ENCODE results near the gene ADD3. TPM values are rescaled to one million over a fixed set of nuclear protein-coding genes. Genes with fewer than 3 reads are reported as not detected.

The ADD3 gene
- total RNA-seq, 2 donors from 2014 or later, result 139 to 143 TPM

- no peak for ATAC-seq
- intact Hi-C loops (cut with DNase I, micrococcal nuclease), result no loop called here
- peak in 1 of 2 donors; percentile 19 for DNase-seq
Measured at GRCh38 chr10:110158051-110159005, 150.5 kb downstream of the ADD3 start.

- no peak for ATAC-seq
- intact Hi-C loops (cut with DNase I, micrococcal nuclease), result no loop called here
- DNase-seq, result peak in 1 of 2 donors; percentile 8
Measured at GRCh38 chr10:110160081-110160480, 152.3 kb downstream of the ADD3 start.

- DNase-seq (no peak), ATAC-seq (no peak)
- intact Hi-C loops (cut with DNase I, micrococcal nuclease), result no loop called here
Measured at GRCh38 chr10:110160522-110160921, 152.7 kb downstream of the ADD3 start.

DNA sequence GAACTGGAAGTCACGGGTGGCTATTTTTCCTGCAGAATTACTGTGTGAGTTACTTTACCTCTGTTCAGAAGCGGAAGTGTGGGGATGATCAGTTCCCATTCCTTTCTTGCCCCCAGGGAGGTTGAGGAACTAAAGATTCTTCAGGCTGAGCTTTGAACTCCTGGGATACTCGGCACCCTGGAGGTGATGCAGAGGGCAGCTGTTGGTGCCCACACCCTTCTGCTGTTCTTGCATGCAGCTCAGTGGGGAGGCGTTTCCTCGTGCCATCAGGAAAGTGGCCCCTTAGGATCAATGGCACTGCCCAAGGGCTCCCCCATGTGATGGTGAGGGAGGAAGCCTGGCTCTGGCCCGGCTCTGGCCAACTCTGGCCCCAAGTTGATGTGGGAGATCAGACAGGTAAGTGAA, 155.0 kb downstream of the ADD3 start:
- intact Hi-C loops (cut with DNase I, micrococcal nuclease), result no loop called here
- peak; percentile 81 for ATAC-seq
- peak; percentile 31 to 69 for DNase-seq

GRCh38 chr10:110163192-110163773, 155.5 kb downstream of the ADD3 start:
- DNase-seq, result no peak
- intact Hi-C loops (cut with DNase I, micrococcal nuclease), result no loop called here
- peak; percentile 80 for ATAC-seq

DNA sequence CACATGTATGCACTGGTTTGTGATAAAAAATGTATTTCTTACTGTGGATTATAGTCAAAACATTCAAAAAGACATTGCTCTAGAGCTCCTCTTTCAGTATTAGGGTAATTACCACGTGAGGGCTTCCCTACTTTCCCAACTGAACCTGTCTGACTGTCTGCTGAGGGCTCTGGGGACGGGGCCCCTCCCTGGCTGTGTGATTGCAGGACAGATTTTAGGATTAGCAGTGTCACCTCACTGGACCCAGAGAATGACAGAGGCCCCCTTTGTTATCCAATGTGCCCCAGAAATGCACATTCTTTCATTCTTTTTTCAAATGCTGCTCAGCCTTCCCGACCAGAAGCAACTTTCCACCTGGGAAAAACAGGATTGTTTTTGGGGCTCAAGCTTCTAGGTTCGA, 156.1 kb downstream of the ADD3 start:
- intact Hi-C loops (cut with DNase I, micrococcal nuclease), result no loop called here
- DNase-seq, result no peak
- no peak for ATAC-seq

DNA sequence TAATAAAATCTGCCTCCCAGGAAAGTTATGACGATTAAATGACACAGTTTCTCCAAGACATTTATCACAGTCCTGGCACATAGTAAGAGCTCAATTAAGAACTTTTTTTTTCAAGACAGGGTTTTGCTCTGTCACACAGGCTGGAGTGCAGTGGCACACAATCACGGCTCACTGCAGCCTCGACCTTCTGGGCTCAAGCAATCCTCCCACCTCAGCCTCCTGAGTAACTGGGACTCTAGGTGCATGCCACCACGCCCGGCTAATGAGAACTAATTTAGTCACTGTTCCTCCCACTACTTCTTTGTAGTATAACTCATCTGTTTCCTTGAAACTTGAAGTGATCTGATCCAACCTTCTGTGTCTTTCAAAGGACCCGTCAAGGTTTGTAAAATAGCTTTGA, 157.5 kb downstream of the ADD3 start:
- intact Hi-C loops (cut with DNase I, micrococcal nuclease), result no loop called here
- no peak for ATAC-seq
- DNase-seq, result peak in 1 of 2 donors; percentile 19

DNA sequence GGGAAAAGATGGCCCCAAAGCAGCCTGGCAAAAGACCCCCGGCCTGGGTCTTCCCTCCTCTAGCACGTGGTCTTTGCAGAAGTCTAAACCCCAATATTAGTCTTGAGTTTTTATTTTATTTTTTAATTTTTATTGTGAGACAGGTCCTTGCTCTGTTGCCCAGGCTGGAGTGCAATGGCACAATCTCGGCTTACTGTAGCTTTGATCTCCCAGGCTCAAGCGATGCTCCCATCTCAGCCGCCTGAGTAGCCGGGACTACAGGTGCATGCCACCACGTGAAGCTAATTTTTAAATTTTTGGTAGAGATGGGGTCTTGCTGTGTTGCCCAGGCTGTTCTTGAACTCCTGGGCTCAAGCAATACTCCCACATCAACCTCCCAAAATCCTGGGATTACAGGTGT, 159.4 kb downstream of the ADD3 start:
- DNase-seq, result peak in 1 of 2 donors; percentile 7
- intact Hi-C loops (cut with DNase I, micrococcal nuclease), result no loop called here
- ATAC-seq, result no peak

GRCh38 chr10:110168601-110169481, 161.1 kb downstream of the ADD3 start:
- ATAC-seq (peak; percentile 90), DNase-seq (peak in 1 of 2 donors; percentile 21)
- intact Hi-C loops (cut with DNase I, micrococcal nuclease), result no loop called here

DNA sequence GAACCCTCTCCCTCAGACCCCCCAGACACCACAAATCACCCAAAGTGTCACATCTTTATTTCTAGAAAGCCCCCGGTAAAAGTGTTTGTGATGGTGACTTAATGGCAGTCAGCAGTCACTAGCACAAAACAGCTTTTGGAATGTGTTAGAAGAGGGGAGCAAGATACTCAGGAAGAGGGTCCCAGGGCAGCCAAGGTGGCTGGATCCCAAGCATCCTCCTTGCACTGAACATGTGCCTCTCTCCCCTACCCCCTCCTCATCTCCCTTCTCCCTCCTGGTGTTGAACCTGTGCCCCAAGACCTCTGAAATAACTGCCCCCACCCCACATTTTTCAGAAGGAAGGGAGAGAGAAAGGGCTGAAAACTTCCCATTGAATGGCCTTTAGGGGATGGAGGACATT, 161.8 kb downstream of the ADD3 start:
- DNase-seq (no peak), ATAC-seq (no peak)
- intact Hi-C loops (cut with DNase I, micrococcal nuclease), result no loop called here

GRCh38 chr10:110170142-110170971, 162.6 kb downstream of the ADD3 start:
- intact Hi-C loops (cut with DNase I, micrococcal nuclease), result no loop called here
- DNase-seq (peak in 1 of 2 donors; percentile 22), ATAC-seq (no peak)

GRCh38 chr10:110171032-110171431, 163.2 kb downstream of the ADD3 start:
- ATAC-seq (peak; percentile 58), DNase-seq (no peak)
- intact Hi-C loops (cut with DNase I, micrococcal nuclease), result no loop called here

DNA sequence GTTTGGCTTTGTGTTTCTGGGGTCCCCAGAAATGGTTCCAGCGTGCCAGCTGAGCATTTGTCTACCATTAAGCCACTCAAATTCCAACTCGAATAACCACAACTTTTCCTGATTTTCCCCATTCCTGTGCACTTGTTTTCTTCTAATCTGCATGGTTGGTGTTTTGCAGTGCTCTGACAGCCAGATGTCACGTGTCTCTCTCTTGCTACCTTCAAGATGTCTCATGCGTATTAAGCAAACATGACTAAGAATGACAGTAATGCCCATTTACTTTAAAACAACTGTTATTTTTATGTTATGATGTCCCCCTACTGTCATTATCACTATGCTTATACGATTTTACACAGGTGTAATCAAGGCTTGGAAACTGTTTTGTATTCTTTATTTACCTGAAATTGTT, 164.4 kb downstream of the ADD3 start:
- intact Hi-C loops (cut with DNase I, micrococcal nuclease), result no loop called here
- ATAC-seq, result no peak
- no peak for DNase-seq

GRCh38 chr10:110174201-110174600, 166.4 kb downstream of the ADD3 start:
- intact Hi-C loops (cut with DNase I, micrococcal nuclease), result no loop called here
- no peak for DNase-seq
- ATAC-seq, result no peak

- intact Hi-C loops (cut with DNase I, micrococcal nuclease), result no loop called here
Measured at GRCh38 chr10:110174816-110175215, 167.0 kb downstream of the ADD3 start.

GRCh38 chr10:110175406-110175805, 167.6 kb downstream of the ADD3 start:
- ATAC-seq (no peak), DNase-seq (peak in 1 of 2 donors; percentile 5)
- intact Hi-C loops (cut with DNase I, micrococcal nuclease), result no loop called here

More at GRCh38 chr10:110174816-110175215, 167.0 kb downstream of the ADD3 start:
- no peak for ATAC-seq
- no peak for DNase-seq

GRCh38 chr10:110176141-110177030, 168.6 kb downstream of the ADD3 start:
- intact Hi-C loops (cut with DNase I, micrococcal nuclease), result no loop called here
- peak in 1 of 2 donors; percentile 14 for DNase-seq
- no peak for ATAC-seq
